CD4-positive, alpha-beta T cell treated with Interferon gamma for 1 hour (primary cell): Measurements from ENCODE around the gene APIP.

Experiments used
- DNase-seq: peaks from one replicate; pipeline ENCODE4 v3.0.0-alpha.2; 2020

The APIP gene

DNA sequence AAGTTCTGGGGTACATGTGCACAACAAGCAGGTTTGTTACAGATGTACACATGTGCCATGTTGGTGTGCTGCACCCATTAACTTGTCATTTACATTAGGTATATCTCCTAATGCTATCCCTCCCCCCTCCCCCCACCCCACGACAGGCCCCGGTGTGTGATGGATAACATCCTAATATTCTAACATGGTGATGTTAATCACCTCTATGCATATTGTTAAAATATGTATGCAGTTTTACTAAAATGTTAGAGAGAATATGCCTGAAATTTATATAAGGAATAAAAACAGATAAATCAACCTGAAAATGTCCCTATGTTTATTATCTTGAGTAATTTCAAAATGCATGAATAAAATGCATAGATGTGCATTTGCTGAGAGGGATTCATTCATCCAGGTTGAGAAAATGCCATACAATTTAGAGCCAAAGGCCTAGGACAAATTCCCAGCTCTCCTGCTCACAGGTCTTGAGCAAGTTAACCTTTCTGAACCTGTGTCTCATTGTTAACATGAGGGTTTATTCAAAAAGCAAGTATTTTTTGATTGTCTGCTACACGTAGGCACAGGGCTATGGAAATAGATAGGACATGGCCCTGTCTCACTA, 38.7 kb downstream of the APIP start:
- no peak for DNase-seq

- no peak for DNase-seq
Observed at GRCh38 chr11:34874202-34874601, 42.0 kb downstream of the APIP start.

DNA sequence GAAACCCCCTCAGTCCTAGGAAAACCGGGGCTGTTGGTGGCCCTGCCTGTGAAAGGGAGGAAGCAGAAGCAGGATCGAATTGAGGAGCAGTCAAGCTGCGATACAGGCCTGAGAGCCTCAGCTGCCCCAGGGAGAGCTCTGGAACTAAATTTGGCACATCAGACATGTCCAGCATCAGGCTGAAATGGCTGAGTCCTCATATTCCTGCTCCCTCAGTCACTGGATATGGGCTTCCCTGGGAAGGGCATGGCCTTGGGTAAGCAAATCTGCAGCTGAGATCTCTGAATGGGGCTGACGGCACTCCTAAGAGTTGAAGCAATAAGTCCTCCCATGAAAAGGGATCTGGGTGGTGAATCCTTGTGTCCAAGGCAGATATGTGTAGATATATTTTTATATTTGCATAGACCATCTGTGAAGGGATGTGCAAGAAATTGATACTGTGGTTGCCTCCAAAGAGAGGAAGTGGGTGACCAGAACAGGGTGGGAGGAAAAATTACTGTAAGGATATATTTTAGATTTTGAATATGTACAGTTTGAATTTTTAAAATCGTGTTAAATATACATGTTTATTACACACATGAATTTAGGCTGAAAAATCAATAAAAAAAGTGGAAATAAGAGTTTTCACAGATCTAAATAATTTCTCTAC, 45.5 kb downstream of the APIP start:
- DNase-seq: no peak

- DNase-seq: no peak
Observed at GRCh38 chr11:34869425-34869824, 46.8 kb downstream of the APIP start.

GRCh38 chr11:34866375-34866774, 49.8 kb downstream of the APIP start:
- no peak for DNase-seq

DNA sequence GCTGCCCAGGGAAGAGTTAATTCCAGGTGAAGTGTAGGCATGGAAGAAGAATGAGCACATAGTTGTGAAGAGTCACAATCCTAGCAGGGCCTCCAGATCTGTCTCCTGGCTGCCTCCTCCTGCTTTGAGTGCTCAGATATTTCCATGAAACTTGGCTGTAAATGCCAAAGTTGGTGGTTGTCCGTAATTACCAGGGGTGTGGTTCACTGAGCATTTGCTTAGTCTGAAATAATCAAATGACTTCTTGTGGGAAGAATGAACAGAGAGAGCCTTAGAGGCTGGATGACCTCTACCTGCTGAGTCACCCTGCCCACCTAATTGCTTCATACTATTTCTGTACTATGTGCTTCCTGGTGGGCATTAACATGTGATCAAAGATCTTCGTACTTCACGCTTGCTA, 50.9 kb downstream of the APIP start:
- no peak for DNase-seq

DNA sequence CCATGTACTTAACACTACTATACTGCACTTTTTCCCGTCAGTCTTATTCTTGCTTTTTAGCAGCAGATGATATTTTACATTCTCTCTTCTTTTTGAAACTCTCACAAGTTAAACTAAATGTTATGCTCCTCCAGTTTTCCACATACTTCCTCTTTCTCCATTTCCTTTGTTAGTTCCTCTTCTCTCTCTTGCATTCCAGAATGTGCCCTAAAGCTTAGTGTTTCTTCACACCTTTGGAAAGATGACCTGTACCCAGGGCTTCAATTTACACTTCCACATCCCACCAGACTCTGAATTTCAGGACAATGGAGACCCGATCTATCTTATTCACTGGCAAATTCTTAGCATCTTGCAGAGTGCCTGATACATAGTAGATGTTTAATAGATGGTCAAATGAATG, 51.8 kb downstream of the APIP start:
- DNase-seq: no peak

DNA sequence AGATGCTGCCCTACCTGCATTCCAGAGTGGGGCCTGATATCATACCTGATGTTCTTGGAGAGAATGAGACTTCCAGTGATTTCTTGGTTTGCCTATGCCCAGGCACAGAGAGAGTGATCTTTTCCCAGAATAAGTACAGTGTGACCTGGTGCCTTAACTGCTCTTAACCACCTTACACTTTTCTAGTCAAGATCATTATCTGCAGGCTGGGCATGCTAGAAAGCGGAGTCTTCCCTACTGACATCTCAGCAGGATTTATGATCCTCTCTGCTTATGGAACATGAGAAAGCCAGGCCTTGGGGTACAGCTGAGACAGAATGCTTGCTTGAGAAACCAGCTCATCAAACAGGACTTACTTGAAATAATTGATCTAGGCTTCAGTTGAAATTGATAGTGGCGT, 53.1 kb downstream of the APIP start:
- no peak for DNase-seq

- no peak for DNase-seq
Observed at GRCh38 chr11:34860518-34860917, 55.7 kb downstream of the APIP start.

- DNase-seq: no peak
Observed at GRCh38 chr11:34860034-34860433, 56.1 kb downstream of the APIP start.

DNA sequence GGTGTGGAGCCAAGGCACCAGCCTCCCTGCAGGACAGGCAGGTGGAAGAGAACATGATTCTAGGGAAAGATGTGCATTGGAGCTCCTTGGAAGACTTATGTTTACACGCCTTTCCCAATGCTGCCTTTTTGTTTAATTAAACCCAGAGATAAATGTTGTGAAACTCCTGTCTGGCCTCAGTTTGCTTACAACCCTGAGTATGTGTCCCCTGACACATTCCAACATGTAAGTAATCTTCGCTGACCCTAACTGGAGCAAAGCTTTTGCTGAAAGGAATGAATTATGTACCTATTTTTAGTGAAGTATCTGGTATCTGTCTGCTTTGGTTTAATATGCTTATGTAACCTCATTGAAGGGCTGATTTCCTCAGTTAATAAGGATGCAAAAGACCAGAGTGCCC, 56.7 kb downstream of the APIP start:
- no peak for DNase-seq

GRCh38 chr11:34857463-34857862, 58.7 kb downstream of the APIP start:
- no peak for DNase-seq

DNA sequence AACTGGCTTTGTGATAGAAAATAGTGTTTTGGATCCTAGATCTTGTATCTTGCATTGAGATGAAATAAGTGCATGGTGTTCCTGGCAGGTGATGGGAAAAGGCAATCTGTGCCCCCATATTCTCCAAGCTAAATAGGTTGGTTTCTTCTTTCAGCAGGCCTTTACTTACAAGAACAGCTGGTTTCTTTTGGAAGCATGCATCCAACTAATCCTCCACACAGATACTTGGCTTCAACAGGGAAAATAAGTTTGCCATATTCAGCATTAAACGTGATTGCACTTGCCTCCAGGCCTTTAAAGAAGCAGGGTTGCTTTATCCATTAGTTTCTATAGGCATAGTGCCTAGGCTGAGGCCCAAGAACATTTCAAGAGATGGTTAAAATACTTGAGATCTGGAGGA, 59.9 kb downstream of the APIP start:
- no peak for DNase-seq

DNA sequence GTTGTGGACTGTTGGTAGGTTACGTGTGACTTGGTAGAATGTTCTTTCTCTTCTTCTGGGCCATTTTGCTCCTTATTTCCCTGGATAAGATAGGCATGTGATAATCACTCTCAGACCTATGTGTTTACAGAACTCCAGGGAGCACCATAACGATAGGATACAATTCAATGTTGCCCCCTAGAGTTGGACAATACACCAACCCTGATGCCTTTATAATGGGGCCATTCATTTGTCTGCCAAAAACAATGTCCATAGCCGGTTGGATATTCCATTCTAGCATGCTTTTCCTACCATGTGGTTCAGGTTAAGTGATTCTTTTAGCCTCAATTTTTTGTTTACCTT, 60.5 kb downstream of the APIP start:
- no peak for DNase-seq

GRCh38 chr11:34855021-34855753, 61.0 kb downstream of the APIP start:
- DNase-seq: no peak

- DNase-seq: no peak
Observed at GRCh38 chr11:34851916-34852315, 64.3 kb downstream of the APIP start.

- no peak for DNase-seq
Observed at GRCh38 chr11:34850334-34850733, 65.8 kb downstream of the APIP start.

GRCh38 chr11:34846467-34846866, 69.7 kb downstream of the APIP start:
- DNase-seq: no peak

- no peak for DNase-seq
Observed at GRCh38 chr11:34844463-34845112, 71.6 kb downstream of the APIP start.

DNA sequence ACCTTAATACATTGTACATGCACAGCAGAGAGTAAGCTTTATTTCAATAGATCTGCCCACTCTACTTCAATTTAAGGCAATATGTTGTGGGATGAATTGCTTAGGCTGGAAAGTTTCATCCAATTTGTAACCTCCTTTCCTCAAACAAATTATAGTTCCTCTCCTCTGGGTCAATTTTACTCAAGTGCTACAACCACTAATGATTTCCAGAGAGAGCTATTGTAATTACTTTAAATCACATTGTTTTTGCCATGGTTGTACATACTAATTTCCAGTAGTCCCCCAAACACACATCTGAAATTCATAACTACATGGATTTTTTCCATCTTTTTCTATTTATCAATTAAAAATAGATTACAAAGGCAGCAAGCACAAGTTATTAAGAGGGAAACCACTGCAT, 72.9 kb downstream of the APIP start:
- DNase-seq: no peak

- DNase-seq: peak; percentile 37
Observed at GRCh38 chr11:34840736-34841386, 75.3 kb downstream of the APIP start.

GRCh38 chr11:34839969-34840368, 76.2 kb downstream of the APIP start:
- no peak for DNase-seq
